ENCODE results near the gene PLD1.

PLD1 gene

DNA sequence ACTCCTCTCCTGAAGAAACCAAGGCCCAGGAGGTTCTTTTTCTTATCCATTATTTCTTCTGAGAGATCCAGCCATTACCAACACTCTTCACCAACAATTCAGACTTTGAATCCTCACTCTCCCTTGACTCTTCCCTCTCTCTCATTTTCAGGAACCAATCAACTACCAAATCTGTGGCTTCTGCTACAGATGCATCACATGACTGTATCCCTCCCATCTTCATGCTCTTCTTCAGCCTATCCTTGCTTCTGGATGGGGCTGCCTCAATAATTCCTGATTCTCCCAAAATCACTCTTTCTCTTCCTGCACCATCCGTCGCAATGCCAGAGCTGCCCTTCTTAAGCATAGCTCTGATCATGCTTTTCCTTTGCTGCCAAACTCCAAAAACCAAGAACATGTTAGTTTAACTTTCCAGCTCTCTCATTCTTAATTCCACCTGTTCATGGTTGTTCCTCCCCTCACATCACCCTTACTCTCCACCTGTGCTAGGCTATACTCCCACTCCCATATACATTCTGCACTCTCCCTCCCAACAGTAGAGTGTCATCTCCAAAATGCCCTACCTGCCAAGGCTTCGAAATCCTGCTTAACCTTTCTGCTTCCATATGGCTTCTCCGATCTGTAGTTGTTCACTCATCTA, 13.5 kb downstream of the PLD1 start:
- DNase-seq: no peak

DNA sequence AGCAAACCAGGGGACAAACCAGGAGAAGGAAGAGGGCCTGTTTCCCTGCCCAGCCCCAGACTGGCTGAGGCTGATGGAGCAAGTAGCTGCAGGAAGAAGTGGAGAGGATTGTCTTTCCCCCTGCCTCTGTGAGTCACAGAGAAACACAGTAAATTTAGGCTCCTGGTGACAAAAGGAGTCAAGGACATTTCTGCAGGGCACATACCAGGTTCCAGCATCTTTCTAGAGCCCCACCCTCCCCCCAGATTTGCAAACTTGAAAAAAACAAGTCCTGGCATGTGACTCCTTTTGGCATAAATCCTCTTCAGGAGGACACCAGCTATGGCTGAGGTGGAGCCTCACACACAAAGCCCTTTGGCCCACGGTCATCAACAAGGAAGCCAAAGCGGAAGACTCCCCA, 17.8 kb downstream of the PLD1 start:
- no peak for DNase-seq

DNA sequence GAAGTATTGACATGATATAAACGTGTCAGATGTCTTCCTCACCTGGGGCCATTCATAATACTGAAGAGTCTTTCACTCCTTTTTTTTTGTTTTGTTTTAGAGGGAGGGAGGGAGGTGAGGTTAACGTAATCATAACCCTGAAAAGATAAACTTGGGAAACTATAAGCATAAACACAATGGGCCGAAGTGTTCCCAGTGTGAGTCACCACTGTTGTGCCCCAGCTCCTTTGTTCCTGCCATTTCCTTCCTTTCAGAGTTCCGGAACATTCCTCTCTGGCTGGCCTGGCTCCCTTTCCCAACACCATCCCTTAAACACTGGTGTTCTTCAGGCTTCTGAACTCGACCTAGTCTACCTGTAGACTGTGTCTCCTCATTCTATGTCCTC, 18.6 kb downstream of the PLD1 start:
- DNase-seq: no peak

DNA sequence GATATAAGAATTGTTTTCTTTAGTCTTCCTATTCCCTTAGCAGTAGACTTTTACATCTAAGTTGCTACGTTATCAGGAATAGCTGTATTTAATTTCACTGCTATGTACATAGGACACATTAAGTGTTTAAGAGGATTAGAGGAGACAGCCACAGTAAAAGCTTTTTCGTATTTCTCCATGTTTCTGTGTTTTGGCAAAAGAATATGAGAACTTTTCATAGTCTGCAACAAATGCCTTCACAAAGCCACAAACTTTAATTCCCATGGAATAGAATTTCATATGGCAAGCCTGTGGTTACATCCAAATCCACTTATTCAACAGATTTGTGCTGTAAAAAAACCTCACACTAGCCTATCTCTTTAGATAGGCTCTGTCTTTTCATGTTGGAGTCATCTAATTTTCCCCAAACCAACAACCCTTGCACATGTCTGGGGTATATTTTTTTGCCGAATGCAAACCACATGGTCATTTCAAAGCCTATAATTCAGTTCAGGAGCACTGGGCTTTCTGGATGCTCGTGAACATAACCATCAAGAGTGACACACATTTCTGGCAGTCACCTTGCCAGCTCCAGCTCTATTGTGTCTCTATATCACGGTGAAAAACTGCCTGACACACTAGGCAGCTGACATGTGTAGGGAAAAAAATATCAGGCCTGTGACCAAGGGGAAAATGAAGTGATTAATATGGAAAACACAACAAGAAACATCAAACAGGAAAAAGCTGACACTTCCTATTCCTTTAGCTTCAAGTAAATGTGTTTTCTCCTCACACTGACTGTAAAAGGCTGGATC, 19.2 kb downstream of the PLD1 start:
- no peak for DNase-seq

DNA sequence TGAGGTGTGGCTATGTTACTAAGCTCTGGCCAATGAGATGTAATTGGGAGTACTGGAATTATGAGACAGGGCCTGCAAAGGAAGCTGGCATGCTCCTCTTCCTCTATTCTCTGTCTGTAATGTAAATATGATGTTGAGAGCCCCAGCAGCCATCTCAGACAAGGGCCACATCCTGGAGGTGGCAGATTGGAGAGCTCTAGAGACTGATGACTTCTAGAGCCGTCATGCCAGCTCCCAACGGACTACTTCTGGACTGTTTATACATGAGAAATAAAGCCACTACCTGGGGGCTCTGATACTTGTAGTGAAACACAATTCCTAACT, 19.7 kb downstream of the PLD1 start:
- no peak for DNase-seq

DNA sequence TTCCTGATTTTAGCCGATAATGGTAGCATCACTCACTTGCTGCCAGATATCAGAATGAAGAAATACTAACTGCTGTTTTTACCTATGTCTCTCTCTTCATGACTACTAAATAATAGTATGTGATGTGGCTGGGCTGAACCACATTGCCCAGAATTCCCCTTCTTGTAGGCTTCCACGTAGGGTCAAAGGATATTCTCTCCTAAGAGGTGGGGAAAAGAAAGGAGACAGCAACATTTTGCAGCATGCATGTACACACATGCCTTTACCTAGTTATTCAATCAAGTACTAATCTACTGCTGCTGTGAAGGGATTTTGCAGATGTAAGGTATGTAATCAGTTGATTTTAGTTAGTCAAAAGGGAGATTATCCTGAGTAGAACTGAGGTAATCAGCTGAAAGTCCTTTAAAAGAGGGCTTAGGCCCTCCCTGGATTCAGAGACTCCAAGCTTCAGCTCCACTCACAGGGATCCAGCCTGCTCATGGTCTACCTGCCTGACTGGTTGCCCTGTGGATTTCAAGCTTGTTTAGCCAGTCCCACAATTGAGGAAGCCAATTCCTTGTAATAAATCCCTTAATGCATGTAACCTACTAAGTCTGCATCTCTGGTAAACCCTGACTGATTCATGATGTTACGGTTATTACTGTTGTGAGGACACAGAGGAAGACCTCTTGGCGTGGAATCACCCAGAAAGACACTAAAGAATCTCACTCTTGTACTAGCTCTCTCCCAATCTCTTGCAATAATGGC, 20.4 kb downstream of the PLD1 start:
- no peak for DNase-seq

DNA sequence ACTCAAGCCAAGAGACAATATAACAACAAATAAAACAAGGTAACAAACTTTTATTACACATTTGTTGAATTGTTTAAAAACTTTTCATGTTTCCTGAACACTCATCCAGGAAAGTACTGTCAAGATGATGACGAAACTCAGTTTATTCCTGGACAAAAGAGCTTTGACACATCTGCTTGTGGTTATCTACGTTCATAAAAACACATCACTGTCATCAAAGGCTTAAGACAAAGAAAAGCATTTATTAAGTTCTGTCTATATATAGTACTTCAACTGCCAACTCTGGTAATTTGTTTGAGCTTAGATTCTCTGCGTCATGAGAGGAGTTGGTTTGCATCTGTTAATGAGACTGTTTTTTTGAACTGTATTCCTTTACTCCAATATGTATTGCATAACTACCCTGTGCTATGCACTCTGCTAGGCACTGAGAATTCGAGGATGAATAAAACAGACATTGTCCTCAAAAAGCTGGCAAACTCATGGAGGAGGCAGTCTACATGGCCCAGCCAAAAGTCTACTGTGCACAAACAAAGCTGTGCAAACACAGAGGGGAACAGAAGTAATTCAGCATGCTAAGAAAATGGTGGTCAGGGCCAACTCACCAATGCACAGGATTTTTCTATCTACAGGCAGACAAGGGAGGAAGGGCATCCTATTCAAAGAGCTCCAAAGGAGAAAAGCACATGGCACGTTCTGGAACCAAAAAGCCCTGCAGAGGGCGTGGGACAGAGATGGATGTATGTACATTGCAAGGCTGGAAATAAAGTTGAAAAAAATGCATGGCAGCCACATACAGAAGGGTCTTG, 21.5 kb downstream of the PLD1 start:
- peak; percentile 86 for DNase-seq

DNA sequence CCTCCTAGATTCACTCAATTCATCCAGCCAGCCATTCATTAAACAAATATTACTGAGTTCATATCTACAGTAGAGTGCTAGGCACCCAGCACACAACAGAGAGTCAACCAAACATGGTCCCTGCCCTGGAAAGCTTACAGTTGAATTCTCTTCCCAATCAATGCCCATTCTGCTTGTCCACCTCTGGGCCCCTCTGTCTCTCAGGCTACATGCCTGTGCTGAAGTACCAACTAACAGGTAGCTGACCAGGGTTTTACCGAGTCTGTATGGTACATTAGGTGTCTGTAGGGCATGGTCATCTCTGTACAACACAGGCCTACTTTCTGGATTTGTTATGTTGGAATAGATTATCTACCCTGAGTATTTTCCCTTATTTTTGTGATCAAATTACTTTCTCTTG, 23.3 kb downstream of the PLD1 start:
- no peak for DNase-seq

DNA sequence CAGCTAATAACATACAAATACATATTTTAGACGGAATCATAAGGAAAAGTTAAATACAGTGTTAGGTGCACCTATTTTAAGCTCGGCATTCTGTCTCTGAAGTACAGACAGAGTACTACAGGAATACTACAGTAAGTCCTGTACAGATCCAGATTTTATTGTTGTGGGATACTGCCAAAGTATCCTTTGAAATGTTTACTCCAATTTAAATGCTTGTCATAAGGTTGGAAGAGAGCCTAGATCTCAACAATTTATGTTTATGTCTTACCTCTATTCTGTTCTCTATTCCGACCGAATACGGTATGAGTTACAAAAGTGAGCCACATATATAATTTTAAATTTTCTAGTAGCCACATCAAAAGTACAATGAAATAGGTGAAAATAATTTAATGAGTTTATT, 25.3 kb downstream of the PLD1 start:
- DNase-seq: no peak

DNA sequence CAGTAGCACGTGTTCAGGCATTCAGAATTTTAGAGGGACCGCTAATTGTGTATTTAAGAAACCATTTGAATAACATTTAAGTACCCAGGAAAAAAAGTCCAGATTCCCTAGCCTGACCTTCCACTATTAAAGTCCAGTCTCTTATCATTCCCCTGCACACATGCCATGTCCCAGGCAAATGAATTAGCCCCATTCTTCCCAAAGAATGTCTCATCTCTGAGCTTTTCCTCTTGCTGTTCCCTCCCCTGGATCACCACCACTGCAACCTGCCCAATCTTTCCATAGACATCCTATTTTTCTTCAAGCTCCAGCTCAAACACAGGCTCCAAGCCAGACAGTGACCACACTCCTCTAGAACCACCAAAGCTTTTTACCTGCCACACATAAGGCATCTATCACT, 25.9 kb downstream of the PLD1 start:
- no peak for DNase-seq

DNA sequence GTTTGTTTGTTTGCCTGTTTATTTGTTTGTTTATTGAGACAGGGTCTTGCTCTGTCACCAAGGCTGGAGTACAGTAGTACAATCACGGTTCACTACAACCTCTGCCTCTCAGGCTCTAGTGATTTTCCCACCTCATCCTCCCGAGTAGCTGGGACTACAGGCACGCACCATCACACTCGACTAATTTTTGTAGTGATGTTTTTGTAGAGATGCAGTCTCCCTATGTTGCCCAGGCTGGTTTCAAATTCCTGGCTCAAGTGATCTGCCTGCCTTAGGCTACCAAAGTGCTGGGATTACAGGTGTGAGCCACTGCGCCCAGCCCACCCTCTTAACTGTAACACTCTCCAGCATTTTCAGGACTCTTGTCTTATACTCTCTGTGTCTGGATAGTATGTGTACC, 26.7 kb downstream of the PLD1 start:
- no peak for DNase-seq

DNA sequence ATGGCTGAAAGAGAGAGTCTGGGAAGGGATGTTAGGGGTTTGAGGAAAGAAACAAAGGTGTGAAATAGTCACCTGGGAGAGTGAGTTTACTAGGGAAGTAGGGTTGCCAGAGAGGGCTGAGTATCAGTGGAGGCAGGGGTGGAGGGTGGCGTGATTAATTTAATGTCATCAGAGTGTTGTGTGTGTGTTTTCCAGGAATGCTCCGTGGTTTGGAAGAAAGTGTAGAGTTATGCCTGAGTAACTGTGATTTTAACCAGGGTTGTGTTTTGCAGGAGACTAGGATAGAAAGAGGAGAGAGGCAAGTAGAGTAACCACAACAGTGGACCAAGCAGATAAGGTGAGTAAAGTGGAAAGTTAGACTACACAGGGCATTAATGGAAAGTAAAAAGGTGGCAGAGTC, 27.2 kb downstream of the PLD1 start:
- peak; percentile 48 for DNase-seq

DNA sequence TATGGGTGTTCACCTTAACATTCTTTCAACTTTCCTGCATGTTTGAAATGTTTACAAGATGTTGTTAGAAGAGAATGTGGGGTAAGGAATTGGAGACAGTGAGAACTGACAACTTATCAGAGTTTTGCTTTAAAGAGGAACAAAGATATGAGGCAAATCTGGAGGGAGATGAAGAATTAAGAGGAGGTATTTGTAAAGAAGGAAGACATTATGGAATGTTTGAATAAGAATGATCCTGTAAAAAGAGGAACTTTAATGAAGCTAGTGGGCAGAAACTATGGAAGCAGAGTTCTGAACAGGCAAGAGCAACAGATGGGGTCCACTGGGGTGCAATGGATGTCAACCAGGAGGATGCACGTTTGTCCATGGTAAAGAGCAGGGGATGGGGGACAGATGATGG, 27.7 kb downstream of the PLD1 start:
- no peak for DNase-seq

DNA sequence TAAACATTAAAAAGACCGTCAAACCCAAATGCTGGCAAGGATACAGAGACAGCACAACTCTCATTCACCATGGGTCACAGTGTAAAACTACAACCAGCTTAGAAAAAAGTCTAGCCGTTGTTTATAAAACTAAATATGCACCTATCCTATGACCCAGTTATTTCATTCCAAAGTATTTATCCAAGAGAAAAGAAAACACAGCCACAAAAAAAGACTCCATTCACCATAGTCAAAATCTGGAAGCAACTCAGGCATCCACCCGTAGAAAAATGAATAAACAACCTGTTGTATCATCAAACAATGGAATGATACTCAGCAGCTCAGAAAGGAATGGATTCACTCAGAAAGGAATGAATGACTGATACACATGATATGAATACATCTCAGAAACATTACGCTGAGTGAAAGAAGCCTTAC, 28.6 kb downstream of the PLD1 start:
- DNase-seq: peak; percentile 75

DNA sequence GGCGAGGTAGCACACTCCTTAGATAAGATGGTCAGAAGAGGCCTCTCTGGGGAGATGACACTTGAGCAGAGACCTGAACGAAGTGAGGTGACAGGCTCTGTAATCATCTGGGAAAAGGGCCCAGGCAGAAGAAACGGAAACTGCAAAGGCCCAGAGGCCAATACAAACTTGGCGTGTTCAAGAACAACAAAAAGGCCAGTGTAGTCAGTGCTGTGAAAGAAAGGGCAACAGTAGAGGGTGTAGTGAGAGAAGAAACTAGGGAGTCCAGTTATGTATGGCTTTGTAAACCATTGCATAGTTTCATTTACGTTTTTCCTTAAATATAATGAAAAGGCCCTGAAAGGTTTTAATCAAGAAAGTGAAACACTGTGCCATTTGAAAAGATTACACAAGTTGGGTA, 31.8 kb downstream of the PLD1 start:
- no peak for DNase-seq

DNA sequence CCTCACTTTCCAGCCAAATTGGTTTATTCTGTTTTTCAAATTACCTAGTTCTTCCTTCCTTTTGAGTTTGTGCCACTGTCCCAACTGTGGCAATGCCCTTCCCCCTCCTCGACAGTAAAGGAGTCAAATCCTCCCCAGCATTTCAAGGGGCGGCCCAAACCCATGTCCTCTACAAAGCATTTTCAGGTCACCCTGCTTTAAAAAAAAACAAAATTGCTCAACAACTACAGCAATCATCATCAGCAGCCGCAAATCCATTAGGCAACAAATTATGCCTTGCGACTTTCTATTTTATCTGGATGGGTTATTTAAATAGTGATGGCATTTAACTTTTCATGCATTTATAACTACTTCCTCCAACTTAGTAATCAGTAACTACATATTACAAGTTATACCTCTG, 32.7 kb downstream of the PLD1 start:
- DNase-seq: no peak

DNA sequence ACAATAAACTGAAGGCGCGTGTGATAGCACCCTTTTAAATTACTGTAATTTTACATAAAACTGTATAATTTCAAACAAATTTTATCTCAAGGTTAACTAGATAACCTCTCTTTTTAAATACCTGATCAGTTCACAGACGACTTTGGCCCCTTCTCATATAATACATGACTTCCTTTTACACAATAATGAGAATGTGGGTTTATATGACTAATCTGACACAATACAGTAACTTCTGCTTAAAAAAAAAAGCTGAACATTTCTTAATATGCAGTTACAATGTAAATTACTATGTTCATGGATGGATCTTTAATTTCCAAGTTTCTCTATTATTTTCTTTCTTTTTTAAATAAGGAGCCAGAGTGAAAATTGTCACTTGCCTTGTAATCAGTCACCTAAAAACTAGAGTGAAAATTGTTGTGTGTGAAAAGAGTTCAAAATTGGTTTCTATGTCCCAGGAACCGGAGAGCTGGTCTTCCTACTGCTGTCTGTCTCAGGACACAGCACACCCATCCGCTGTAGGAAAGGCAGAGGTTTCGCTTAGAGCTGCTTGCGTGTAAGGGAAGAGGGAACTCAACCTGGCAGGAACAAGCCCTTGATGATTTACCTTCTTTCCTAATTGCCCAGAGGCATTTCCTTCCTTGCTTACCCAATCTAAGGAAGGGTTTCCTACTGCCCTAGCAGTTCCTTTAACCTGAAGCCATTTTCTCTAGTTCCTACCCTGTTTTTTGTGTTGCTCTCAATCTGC, 33.3 kb downstream of the PLD1 start:
- DNase-seq: no peak

DNA sequence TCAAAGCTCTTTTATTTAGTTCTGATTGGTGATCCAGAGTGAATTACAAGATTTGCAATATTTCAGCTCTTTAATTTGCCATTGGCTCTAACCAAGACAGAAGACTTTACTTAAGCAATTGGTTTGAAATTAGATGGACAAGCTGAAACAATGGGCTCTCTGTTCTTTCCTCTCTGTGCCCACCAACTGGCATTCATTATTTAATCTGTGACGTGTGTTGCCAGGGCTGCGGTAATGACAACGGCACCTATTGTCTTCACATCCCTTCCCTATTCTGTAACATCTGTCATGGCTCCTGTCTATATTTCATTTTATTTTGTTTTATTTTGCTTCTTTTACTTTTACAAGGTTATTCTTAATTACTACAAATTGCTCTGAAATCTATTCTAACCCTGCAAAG, 33.9 kb downstream of the PLD1 start:
- DNase-seq: no peak

DNA sequence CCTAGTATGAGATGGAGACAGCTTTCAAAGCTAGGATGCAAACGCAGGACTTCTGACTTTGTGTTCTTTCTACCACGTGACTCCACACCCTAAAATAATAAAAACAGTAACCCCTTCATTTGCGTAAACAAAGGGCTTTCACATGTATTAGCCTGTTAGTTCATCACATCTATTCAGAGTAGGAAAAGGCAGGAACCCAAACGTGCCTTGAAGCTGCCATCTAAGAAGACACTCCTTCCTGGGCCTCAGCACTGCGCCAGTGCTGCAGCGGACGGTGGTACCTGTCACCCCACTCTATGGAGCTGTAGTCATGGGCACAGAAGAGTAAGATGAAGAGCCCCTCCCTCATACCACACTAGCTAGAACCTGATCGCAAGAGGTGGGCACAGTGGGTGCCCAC, 34.3 kb downstream of the PLD1 start:
- DNase-seq: no peak

DNA sequence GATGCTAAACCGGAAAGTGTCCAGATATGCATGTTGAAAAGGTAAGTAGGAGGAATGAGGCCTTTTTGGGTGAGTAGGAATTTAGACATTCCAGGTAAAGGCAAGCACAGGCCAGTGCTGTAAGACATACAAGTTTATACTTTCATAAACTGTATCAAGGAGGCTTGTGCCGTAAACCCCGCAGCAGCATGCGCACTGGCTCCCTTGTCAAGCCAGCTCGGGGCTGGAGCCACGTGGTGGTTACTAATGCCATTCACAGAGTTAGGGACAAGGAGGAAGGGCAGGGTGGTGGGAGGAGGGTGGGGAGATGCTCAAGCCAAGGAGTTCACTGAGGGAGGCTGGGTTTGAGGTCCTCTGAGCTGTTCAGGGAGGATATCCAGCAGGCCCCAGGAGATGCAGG, 35.8 kb downstream of the PLD1 start:
- DNase-seq: no peak

DNA sequence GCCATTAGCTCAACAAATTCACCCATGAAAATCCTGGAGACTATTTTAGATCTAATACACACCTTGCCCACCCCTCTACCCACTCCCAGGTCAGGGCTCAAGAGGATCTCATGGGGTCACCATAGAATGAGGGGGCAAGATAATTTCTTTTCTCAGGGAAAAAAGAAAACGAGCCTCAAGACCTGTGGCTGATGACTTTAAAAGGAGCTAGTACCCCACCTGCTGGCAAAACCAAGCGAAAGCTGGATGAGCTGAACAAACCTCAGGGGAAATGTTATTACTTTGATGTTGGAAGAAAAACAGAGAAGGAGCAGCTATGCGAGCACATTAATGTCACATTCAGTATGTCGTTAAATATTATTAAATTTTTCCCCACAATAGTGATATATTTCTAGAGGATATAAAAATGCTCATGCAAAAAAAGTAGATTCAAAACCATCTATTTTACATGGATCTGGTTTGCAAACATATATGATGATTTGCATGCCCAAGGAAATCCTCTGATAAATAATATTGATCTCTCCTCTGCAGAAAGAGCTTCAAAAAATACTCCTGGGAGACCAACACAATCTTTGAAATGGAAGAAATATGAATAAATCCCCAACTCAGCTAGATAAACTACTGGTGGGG, 37.7 kb downstream of the PLD1 start:
- DNase-seq: peak; percentile 66
